HUES6 (cell line): ENCODE results near the gene ADAMTS7.
"Not testable (repeated sequence)": the region's sequence is repeated elsewhere in the genome, so short reads cannot be mapped to it uniquely, and the experiment has no call there.

Experiments used
- H3K27ac ChIP-seq: 2 replicates; pipeline ENCODE4 v1.7.0; 2013; ENCODE audit warnings: low read depth, mild to moderate bottlenecking, low read length, inconsistent platforms
- H3K27me3 ChIP-seq: 2 replicates; pipeline ENCODE4 v1.6.1; 2013; ENCODE audit warnings: low read length; ENCODE audit not compliant: control insufficient read depth, insufficient read depth
- H3K36me3 ChIP-seq: 2 replicates; pipeline ENCODE4 v1.6.1; 2013; ENCODE audit warnings: low read length; ENCODE audit not compliant: control insufficient read depth, insufficient read depth
- H3K4me1 ChIP-seq: 2 replicates; pipeline ENCODE4 v1.6.1; 2013; ENCODE audit warnings: low read length; ENCODE audit not compliant: control insufficient read depth, insufficient read depth
- H3K4me3 ChIP-seq: 2 replicates; pipeline ENCODE4 v1.5.1; 2013; ENCODE audit warnings: low read depth, low read length
- H3K9ac ChIP-seq: one replicate; pipeline ENCODE4 v1.6.1; 2013; ENCODE audit warnings: mild to moderate bottlenecking, low read length
- H3K9me3 ChIP-seq: 2 replicates; pipeline ENCODE4 v1.6.1; 2013; ENCODE audit warnings: low read depth, low read length; ENCODE audit not compliant: control insufficient read depth, insufficient read depth

The ADAMTS7 gene, protein sequence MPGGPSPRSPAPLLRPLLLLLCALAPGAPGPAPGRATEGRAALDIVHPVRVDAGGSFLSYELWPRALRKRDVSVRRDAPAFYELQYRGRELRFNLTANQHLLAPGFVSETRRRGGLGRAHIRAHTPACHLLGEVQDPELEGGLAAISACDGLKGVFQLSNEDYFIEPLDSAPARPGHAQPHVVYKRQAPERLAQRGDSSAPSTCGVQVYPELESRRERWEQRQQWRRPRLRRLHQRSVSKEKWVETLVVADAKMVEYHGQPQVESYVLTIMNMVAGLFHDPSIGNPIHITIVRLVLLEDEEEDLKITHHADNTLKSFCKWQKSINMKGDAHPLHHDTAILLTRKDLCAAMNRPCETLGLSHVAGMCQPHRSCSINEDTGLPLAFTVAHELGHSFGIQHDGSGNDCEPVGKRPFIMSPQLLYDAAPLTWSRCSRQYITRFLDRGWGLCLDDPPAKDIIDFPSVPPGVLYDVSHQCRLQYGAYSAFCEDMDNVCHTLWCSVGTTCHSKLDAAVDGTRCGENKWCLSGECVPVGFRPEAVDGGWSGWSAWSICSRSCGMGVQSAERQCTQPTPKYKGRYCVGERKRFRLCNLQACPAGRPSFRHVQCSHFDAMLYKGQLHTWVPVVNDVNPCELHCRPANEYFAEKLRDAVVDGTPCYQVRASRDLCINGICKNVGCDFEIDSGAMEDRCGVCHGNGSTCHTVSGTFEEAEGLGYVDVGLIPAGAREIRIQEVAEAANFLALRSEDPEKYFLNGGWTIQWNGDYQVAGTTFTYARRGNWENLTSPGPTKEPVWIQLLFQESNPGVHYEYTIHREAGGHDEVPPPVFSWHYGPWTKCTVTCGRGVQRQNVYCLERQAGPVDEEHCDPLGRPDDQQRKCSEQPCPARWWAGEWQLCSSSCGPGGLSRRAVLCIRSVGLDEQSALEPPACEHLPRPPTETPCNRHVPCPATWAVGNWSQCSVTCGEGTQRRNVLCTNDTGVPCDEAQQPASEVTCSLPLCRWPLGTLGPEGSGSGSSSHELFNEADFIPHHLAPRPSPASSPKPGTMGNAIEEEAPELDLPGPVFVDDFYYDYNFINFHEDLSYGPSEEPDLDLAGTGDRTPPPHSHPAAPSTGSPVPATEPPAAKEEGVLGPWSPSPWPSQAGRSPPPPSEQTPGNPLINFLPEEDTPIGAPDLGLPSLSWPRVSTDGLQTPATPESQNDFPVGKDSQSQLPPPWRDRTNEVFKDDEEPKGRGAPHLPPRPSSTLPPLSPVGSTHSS (N-terminal part only)

DNA sequence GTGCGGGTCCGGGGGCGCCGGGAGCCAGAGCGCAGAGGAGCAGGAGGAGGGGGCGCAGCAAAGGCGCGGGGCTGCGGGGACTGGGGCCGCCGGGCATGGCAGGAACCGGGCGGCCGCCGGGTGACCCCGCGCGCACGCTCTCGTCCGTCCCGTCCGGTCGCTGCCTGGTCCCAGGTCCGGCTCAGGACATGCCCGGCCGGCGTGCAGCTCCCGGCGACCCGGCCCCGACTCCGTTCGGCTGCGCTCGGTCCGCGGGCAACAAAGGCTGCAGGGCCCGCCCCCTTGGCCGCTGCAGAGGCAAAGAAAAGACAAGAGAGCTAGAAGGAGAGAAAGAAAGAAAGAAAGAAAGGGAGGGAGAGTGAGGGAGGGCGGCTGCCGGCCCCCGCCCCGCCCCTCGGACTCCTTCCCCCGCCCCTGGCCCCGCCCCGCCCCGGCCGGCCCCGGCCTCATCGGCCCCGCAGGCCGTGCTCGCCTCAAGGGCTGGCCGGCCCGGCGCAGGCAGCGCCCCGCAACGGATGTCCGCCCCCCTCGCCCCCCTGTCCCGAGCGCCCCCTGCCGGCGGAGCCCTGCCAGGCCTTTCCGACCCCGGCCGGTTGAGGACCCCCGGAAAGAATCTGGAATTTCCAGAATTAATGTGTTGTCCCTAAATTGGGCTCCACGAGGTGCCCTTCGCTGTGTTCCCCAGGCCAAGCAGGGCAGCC is at the start of gene ADAMTS7:
ADAMTS7 (minus strand) TSS at position 341 of the 701 bp plus-strand sequence; CDS start at position 97, 244 bp downstream.
- no peaks in the 10 kb centered on the region for H3K9me3 ChIP-seq
- peaks cover 24% of the 10 kb centered on the region for H3K27me3 ChIP-seq
- H3K4me3 ChIP-seq: peak within 1 kb of the TSS; percentile 92
- H3K36me3 ChIP-seq: no peaks in the 10 kb centered on the region
- 0 out of 2 replicates have a peak within 1 kb of the TSS, but pooled peaks have one; percentile 40 for H3K27ac ChIP-seq
- peak within 1 kb of the TSS; percentile 53 for H3K9ac ChIP-seq
- H3K4me1 ChIP-seq: peaks cover 20% of the 10 kb centered on the region

DNA sequence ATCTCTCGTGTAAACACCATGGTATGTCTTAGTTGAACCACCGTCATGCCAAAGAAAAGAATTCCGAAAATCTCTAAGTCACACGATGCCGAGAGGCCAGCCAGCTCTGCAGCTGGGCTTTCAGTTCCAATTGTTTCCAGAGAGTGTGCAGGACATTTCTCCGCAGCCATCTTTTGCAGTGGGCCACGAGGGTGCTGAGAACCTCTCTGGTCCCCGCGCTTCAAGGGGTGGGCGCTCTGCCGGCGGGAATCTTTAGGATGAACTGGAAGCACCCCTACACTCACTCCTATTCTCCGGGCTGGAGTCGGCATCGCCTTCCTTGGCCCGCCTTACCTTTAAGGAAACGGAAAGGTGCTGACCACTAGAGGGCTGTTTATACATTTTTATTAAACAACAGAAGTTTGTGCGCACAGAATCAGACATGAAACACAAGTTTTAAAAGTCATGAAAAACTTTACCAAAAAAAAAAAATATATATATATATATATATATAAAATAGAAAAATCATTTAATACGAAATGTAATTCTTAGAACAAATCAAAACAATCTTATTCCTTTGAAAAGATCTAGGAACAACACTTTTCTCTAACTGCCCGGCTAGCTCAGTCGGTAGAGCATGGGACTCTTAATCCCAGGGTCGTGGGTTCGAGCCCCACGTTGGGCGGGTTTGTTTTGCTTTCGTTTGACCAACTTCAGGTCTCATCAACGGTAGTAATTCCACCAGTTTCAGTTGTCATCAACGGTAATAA is 48.9 kb upstream of the ADAMTS7 start:
- no peaks in the 10 kb centered on the region; the same call in 1 of the 2 replicates for H3K9me3 ChIP-seq
- H3K36me3 ChIP-seq: no peaks in the 10 kb centered on the region
- peak overlapping the region; percentile 67 for H3K4me3 ChIP-seq
- H3K4me1 ChIP-seq: no peaks in the 10 kb centered on the region
- H3K9ac ChIP-seq: peak overlapping the region; percentile 74
- 0 out of 2 replicates have a peak overlapping the region, but pooled peaks have one; percentile 21 for H3K27ac ChIP-seq
- H3K27me3 ChIP-seq: no peaks in the 10 kb centered on the region

GRCh38 chr15:78855746-78856145 is 44.5 kb upstream of the ADAMTS7 start:
- Histone ChIP-seq H3K27ac (no peak overlapping the region), H3K36me3 (no peaks in the 10 kb centered on the region), H3K9me3 (no peaks in the 10 kb centered on the region; the same call in 1 of the 2 replicates), H3K27me3 (no peaks in the 10 kb centered on the region), H3K4me1 (peaks cover 8% of the 10 kb centered on the region; the same call in 1 of the 2 replicates), H3K4me3 (no peak overlapping the region), H3K9ac (no peak overlapping the region)

DNA sequence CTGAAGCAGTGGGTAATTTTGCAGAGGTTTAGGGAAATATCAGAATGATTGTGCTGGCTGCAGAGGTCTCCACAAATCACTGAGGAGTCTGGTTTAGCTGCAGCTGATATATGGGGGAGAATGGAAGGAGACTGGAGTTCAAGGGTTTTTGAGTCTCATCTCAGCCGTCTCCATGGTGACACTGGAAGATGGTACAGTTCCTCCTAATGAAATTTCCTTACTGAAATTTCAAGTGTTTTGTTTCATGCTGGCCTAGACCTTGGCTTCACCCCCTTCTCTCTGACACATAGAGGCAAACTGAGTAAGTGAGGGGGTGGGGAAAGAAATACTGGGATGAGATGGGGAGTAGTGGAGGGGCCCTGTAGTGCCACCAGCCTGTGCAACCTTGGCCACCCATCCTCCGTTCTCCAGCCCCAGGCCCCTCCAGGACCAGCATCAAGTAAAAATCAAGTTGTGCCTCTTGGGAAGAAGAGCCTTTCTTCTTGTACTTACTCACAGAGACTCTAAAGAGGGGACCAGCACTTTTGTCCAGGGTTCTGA is 43.6 kb upstream of the ADAMTS7 start:
- H3K27me3 ChIP-seq: no peaks in the 10 kb centered on the region
- H3K27ac ChIP-seq: no peak overlapping the region
- H3K36me3 ChIP-seq: no peaks in the 10 kb centered on the region
- no peaks in the 10 kb centered on the region; the same call in 1 of the 2 replicates for H3K9me3 ChIP-seq
- no peak overlapping the region for H3K4me3 ChIP-seq
- no peak overlapping the region for H3K9ac ChIP-seq
- peaks cover 10% of the 10 kb centered on the region; the same call in 1 of the 2 replicates for H3K4me1 ChIP-seq

DNA sequence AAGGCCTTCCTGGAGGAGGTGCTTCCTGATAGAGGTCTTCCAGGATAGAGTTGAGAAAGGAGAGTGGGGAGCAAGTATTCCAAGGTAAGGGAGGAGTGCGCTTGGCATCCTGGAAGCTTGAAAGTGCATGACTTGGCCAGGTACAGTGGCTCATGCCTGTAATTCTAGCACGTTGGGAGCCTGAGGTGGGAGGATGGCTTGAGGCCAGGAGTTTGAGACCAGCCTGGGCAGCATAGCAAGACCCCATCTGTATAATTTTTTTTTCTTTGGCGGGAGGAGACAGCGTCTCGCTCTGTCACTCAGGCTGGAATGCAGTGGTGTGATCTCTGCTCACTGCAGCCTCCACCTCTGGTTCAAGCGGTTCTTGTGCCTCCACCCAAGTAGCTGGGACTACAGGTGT is 42.2 kb upstream of the ADAMTS7 start:
- Histone ChIP-seq H3K36me3 (no peaks in the 10 kb centered on the region), H3K4me3 (no peak overlapping the region), H3K4me1 (peaks cover 10% of the 10 kb centered on the region; the same call in 1 of the 2 replicates), H3K27ac (no peak overlapping the region), H3K9me3 (no peaks in the 10 kb centered on the region; the same call in 1 of the 2 replicates), H3K9ac (no peak overlapping the region), H3K27me3 (no peaks in the 10 kb centered on the region)

- H3K9me3 ChIP-seq: no peaks in the 10 kb centered on the region
- H3K27me3 ChIP-seq: no peaks in the 10 kb centered on the region
- no peak overlapping the region for H3K27ac ChIP-seq
- peaks cover 10% of the 10 kb centered on the region; the same call in 1 of the 2 replicates for H3K4me1 ChIP-seq
- H3K9ac ChIP-seq: no peak overlapping the region
- H3K4me3 ChIP-seq: no peak overlapping the region
- H3K36me3 ChIP-seq: no peaks in the 10 kb centered on the region
Measured at GRCh38 chr15:78850941-78851755, 39.9 kb upstream of the ADAMTS7 start.

DNA sequence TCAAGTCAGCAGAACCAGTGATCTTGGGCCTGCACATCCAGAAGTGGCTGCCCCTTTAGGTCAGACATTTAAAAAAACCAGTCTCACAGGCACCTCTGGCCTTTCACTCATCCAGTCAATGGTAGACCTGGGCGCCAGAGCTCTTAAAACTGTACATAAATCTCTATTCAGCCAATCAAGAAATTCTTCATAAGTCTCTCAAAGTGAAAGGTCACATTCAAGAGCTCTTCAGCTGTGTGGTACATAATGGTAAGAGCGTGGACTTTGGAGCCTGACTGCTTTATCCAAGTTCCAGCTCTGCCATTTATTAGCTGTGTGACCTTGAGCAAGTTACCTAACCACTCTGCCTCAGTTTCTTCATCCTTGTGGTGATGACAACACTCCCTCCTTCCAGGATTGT is 39.1 kb upstream of the ADAMTS7 start:
- no peak overlapping the region for H3K9ac ChIP-seq
- H3K27ac ChIP-seq: no peak overlapping the region
- H3K9me3 ChIP-seq: no peaks in the 10 kb centered on the region
- no peaks in the 10 kb centered on the region for H3K27me3 ChIP-seq
- H3K36me3 ChIP-seq: no peaks in the 10 kb centered on the region
- no peak overlapping the region for H3K4me3 ChIP-seq
- H3K4me1 ChIP-seq: peaks cover 10% of the 10 kb centered on the region; the same call in 1 of the 2 replicates

- not testable (repeated sequence) for H3K27ac ChIP-seq, H3K4me1 ChIP-seq, H3K9me3 ChIP-seq, H3K36me3 ChIP-seq, H3K9ac ChIP-seq, H3K27me3 ChIP-seq, H3K4me3 ChIP-seq
Measured at GRCh38 chr15:78847387-78847906, 36.2 kb upstream of the ADAMTS7 start.

- not testable (repeated sequence) for H3K4me1 ChIP-seq, H3K9me3 ChIP-seq, H3K4me3 ChIP-seq
Measured at GRCh38 chr15:78846906-78847305, 35.6 kb upstream of the ADAMTS7 start.

More at GRCh38 chr15:78846906-78847305, 35.6 kb upstream of the ADAMTS7 start:
- H3K27me3 ChIP-seq, H3K36me3 ChIP-seq, H3K9ac ChIP-seq, H3K27ac ChIP-seq: not testable (repeated sequence)
